Osteocyte (in vitro differentiated cells): Measurements from ENCODE around the gene SGTA. TPM values are rescaled to one million over a fixed set of nuclear protein-coding genes. Genes with fewer than 3 reads are reported as not detected.

ENCODE experiments used
- DNase-seq: peaks from one replicate; pipeline ENCODE4 v3.0.0; 2021; ENCODE audit warnings: mixed read lengths; ENCODE audit not compliant: unreplicated experiment; ENCODE audit errors: extremely low spot score
- H3K27ac Mint-ChIP-seq: one replicate; pipeline ENCODE4 v1.8.0; 2021; ENCODE audit warnings: mild to moderate bottlenecking, mixed read lengths; ENCODE audit not compliant: unreplicated experiment
- H3K27me3 Mint-ChIP-seq: one replicate; pipeline ENCODE4 v1.8.0; 2021; ENCODE audit warnings: mixed read lengths; ENCODE audit not compliant: unreplicated experiment
- H3K36me3 Mint-ChIP-seq: one replicate; pipeline ENCODE4 v1.8.0; 2021; ENCODE audit warnings: mixed read lengths; ENCODE audit not compliant: unreplicated experiment
- H3K4me1 Mint-ChIP-seq: one replicate; pipeline ENCODE4 v1.8.0; 2021; ENCODE audit warnings: mixed read lengths; ENCODE audit not compliant: unreplicated experiment
- H3K4me3 Mint-ChIP-seq: one replicate; pipeline ENCODE4 v1.8.0; 2021; ENCODE audit warnings: mild to moderate bottlenecking, moderate library complexity, mixed read lengths; ENCODE audit not compliant: unreplicated experiment
- H3K9me3 Mint-ChIP-seq: one replicate; pipeline ENCODE4 v1.8.0; 2021; ENCODE audit warnings: mixed read lengths; ENCODE audit not compliant: unreplicated experiment
- CTCF ChIP-seq: fragments of 200-600 bp; sonication (generic); IDR thresholded peaks from 2 replicates; pipeline ENCODE4 v1.5.0; 2021; ENCODE audit warnings: antibody characterized with exemption, mild to moderate bottlenecking, moderate library complexity
- total RNA-seq: library from RNA; stranded (reverse); gene quantifications from 2 replicates; pipeline ENCODE4 v1.2.1, GENCODE V29; 2021

SGTA gene
- total RNA-seq, 1 donor from 2014 or later: 53.2 TPM

DNA sequence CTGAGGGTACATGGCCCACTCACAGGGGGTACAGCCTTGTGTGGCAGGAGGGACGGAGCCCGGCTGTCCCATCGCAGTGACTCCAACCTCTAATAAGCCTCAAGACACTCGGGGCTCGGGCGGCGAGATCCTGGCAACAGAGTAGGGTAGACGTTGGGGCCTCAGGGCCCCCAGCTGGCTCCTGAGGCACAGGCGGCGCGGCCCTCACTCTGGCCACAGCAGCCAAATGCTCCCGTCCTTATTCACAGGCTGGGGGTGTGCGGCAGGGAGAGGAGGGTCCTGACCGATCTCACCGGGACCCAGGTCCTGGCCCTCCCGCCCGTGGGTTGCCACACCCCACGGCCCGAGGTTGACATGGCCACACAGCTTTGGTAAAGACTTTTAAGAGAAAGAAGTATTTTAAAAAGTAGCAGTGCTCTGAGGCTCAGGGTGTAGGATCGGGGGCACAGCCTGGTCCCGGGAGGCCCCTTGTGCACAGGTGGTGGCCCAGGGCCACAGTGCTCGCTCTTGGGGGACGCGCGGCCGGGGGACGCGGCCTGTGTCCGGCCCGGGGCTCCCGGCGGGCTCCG lies 50.8 kb downstream of the SGTA start:
- no peak overlapping the region for H3K27ac Mint-ChIP-seq
- H3K4me1 Mint-ChIP-seq: peaks cover 7% of the 10 kb centered on the region
- H3K36me3 Mint-ChIP-seq: peaks cover 15% of the 10 kb centered on the region
- DNase-seq: no peak
- no peaks in the 10 kb centered on the region for H3K9me3 Mint-ChIP-seq
- H3K27me3 Mint-ChIP-seq: no peaks in the 10 kb centered on the region
- H3K4me3 Mint-ChIP-seq: no peak overlapping the region
- TF ChIP-seq CTCF: no peak

DNA sequence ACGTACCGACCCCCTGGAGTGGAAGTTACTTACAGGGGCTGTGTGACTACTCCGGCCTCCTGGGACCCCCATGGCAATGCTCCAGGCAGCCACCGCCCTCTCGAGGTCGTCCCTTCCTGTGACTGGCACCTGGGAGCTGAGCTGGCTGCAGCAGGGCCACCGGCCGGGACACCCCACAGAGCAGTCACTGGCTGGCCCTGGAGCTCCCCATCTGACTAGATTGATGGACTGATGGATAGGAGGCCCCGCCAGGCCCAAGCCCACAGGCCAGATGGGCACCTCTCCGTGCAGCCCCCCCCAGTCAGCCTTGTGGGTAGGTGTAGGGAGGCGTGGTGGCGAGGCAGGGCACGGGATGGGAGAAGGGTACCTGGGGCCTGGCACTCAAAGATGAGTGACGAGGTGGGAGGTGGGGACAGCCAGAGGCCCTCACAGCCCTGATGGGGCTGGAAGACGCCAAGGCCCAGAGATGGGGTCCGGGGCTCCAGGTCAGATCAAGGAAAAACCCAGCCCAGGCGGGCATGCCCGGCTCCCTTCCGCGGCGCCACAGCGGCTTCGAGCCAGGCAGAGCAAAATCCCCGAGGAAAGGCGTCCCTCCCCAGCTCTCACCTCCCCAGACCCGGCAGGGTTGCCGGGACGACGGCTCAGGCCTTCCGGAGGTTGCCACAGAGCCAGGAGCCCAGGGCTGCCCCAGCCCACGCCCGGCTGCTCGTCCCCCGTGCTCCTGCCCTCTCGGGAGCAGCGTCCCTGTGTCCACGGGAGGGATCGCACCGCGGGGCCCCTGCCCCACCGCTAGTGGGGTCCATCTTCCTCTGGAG lies 51.7 kb downstream of the SGTA start:
- H3K4me3 Mint-ChIP-seq: no peak overlapping the region
- DNase-seq: no peak
- no peaks in the 10 kb centered on the region for H3K27me3 Mint-ChIP-seq
- no peak for TF ChIP-seq CTCF
- H3K27ac Mint-ChIP-seq: no peak overlapping the region
- H3K4me1 Mint-ChIP-seq: peaks cover 14% of the 10 kb centered on the region
- no peaks in the 10 kb centered on the region for H3K9me3 Mint-ChIP-seq
- peaks cover 8% of the 10 kb centered on the region for H3K36me3 Mint-ChIP-seq

GRCh38 chr19:2729943-2730818 lies 52.9 kb downstream of the SGTA start:
- no peak for DNase-seq
- Mint-ChIP-seq H3K9me3 (no peaks in the 10 kb centered on the region), H3K4me3 (no peak overlapping the region), H3K27ac (no peak overlapping the region), H3K27me3 (no peaks in the 10 kb centered on the region), H3K36me3 (peaks cover 3% of the 10 kb centered on the region), H3K4me1 (peaks cover 17% of the 10 kb centered on the region)
- TF ChIP-seq CTCF: no peak

- DNase-seq: no peak
- no peak for TF ChIP-seq CTCF
- Mint-ChIP-seq H3K9me3 (no peaks in the 10 kb centered on the region), H3K36me3 (no peaks in the 10 kb centered on the region), H3K27me3 (no peaks in the 10 kb centered on the region), H3K4me3 (no peak overlapping the region), H3K4me1 (peaks cover 21% of the 10 kb centered on the region), H3K27ac (no peak overlapping the region)
These were observed 54.2 kb downstream of the SGTA start for GRCh38 chr19:2728783-2729387.
